ENCODE results near the gene DCAF17.
"Not testable (repeated sequence)": the region's sequence is repeated elsewhere in the genome, so short reads cannot be mapped to it uniquely, and the experiment has no call there.

The DCAF17 gene

GRCh38 chr2:171411214-171411613 lies 22.8 kb upstream of the DCAF17 start:
- DNase-seq: no peak

GRCh38 chr2:171411791-171412483 lies 22.1 kb upstream of the DCAF17 start:
- DNase-seq: no peak

- no peak for DNase-seq
Measured at GRCh38 chr2:171412571-171413175, 21.4 kb upstream of the DCAF17 start.

DNA sequence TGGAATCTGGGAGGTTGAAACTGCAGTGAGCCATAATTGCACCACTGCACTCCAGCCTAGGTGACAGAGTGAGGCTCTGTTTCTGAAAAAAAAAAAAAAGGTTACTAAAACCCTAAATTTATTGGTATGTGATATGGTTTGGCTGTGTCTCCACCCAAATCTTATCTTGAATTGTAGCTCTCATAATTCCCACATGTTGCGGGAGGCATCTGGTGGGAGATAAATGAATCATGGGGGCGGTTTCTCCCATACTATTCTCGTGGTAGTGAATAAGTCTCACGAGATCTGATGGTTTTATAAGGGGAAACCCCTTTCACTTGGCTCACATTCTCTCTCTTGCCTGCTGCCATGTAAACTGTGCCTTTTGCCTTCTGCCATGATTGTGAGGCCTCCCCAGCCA lies 19.4 kb upstream of the DCAF17 start:
- not testable (repeated sequence) for DNase-seq

GRCh38 chr2:171416009-171416926 lies 17.8 kb upstream of the DCAF17 start:
- peak; percentile 87 for DNase-seq

DNA sequence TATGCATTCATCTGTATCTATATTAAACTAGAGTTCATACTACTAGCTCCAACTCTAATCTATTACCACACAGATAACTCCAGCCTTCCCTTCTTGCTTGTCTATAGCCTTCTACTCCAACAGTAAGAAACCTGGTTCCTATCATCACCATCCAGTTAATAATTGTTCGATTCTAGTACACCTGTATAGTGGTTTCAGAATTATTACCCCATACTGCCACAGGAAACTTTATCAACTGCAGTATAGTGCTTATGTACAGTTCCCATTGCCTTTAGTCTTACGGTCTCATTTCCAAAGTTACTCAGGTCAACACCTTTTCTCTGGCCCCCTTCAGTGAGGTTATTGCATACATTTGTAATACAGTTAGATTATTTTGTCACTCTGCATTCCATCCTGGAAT lies 14.7 kb upstream of the DCAF17 start:
- DNase-seq: no peak

DNA sequence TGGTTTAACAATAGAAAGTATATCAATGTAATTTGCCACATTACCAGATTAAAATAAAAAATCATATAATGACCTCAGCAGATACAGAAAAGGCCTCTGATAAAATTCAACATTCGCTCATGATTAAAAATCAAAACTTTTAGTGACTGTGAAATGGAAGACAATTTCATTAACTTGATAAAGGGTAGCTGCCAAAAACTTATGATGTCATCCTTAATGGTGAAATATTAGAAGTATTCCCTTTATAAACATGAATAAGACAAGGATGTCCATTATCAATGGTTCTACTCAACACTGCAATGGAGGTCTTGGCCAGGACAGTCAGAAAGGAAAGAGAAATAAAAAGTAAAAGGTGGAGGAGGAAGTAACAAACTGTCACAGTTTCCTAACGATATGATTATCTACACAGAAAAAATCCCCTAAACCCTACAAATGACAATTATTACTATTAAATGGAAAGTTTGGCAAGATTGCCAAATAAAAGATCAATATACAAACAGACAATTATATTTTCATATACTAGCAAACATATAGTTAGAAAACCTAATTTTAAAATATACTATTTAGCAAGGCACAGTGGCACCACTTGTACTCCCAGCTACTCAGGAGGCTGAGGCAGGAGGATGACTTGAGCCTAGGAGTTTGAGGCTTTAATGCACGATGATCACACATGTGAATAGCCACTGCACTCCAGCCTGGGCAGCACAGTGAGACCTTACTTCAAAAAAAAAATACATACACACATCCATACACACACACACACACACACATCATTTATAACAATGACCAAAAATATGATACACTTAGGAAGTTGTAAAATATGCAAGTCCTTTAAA lies 13.1 kb upstream of the DCAF17 start:
- DNase-seq: no peak

- not testable (repeated sequence) for DNase-seq
Measured at GRCh38 chr2:171422710-171423495, 11.1 kb upstream of the DCAF17 start.

GRCh38 chr2:171430516-171431410 lies 3.3 kb upstream of the DCAF17 start:
- no peak for DNase-seq

- no peak for DNase-seq
Measured at GRCh38 chr2:171431677-171432167, 2.3 kb upstream of the DCAF17 start.

GRCh38 chr2:171432206-171432968 lies 1.6 kb upstream of the DCAF17 start:
- no peak for DNase-seq

- DNase-seq: peak; percentile 62
Measured at GRCh38 chr2:171432969-171433762, 860 bp upstream of the DCAF17 start.

DNA sequence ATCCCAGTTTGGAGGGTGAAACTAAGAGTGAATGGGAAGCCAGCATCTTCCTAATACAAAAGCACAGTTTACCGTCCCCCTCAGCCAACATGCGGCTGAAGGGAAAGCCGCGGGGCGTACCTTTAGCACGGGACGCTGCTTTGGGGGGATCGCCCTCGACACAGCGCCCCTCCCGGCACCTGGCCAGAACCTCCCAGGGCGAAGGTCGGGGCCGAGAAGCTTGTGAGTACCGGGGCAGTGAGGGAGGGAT lies 338 bp upstream of the DCAF17 start, which contains the start of gene METTL8:
TSS of gene METTL8 (minus strand) at position 228 of the 250 bp plus-strand sequence. CDS start 41,805 bp downstream, outside the sequence.
- DNase-seq: no peak

DNA sequence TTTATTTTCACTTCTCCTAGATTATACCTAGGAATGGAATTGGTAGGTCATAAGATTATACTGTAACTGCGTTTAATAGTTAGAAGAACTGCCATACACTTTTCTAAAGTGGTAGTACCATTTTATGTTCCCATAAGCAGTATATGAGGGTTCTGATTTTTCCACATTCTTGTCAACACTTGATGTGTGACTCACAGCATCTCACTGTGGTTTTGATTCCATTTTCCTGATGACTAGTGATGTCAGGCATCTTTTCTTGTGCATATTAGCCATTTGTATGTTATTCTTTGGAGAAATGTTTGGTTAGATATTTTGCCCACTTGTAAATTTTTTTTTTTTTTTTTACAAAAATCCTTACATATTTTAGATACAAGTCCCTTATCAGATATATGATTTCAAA lies 2.3 kb downstream of the DCAF17 start:
- DNase-seq: no peak

DNA sequence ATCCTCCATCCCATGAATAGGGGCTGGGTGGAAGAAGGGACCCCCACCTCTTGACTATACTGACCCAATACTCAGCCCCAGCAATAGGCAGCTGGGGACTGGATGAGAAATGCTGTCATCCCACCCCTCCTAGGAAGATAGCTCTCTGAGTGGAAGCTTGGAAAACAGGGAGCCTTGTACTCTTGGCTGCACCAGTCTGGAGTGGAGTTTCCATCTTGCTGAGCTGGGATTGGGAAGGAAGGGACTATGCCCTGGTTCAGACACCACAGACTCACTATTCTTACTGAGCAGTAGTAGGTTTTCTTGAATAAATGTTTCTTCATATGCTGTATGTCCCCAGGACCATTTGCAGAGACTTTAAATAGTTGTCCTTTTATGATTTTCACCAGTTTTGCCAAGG lies 7.4 kb downstream of the DCAF17 start:
- no peak for DNase-seq

DNA sequence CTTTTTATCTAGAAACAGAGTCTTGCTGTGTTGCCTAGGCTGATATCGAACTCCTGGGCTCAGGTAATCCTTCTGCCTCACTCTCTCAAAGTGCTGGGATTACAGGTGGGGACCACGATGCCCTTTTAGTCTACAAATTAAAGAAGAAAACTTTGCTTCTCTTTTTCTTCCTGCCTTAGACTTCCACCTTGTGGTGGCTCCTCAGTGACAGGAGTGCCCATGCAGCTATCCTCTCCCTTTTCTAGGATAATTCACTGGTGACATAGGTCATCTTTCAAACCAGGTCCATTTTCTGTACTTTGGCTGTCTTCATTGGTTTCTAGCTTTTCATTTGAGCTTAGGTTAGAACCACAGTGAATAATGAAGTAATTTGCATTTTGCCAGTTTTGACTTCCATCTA lies 13.6 kb downstream of the DCAF17 start:
- DNase-seq: no peak

- DNase-seq: no peak
Measured at GRCh38 chr2:171451074-171451473, 17.0 kb downstream of the DCAF17 start.

DNA sequence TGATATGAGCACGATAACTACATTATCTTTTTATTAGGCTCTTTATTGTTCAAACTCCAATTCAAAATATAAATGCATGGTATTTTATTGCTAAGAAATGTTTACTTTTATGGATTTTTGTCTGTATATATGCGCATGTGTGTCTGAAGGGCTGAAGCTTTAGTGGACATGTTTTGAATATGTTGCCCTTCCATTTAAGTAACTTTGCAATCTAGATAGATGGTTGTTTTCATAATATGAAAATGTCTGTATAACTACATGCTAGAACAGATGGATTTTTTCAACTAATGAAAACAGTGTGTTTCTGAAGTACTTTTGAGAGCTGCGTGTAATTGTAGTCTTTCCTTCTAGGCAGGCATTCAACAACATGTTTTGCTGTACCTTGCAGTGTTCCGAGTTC lies 18.7 kb downstream of the DCAF17 start:
- DNase-seq: no peak

DNA sequence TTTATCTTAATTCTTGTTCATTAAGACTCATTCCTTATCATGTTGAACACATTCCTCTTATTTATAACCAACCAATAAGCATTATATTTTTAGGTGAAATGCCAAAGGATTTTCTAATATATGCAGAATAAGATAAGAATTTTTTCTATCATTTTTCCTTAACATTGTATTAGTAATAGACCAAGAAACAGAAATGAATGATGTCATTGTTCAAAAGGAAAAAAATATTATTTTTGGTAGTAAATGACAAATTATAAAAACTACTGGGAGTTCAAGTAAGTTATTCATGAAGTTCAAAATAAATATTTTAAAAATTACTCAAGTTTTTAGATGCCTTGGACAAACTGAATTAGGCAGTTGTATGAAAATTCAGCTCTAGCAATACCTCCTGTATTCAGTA lies 25.5 kb downstream of the DCAF17 start:
- no peak for DNase-seq
